Suprapubic skin (tissue), 4 donors: Measurements from ENCODE around the gene COL18A1. TPM values are rescaled to one million over a fixed set of nuclear protein-coding genes. Genes with fewer than 3 reads are reported as not detected.

Experiments
- DNase-seq, 2 donors: peaks; one replicate each; pipeline ENCODE4 v3.0.0-alpha.2; 2019; ENCODE audit warnings: low spot score in 2 of 2
- H3K27ac ChIP-seq: fragments of 200-600 bp; sonication (generic); one replicate; pipeline ENCODE4 v1.5.1; 2019
- H3K27me3 ChIP-seq: fragments of 200-600 bp; sonication (generic); one replicate; pipeline ENCODE4 v1.5.1; 2019
- H3K36me3 ChIP-seq: fragments of 200-600 bp; sonication (generic); one replicate; pipeline ENCODE4 v1.5.1; 2019
- H3K4me1 ChIP-seq: fragments of 200-600 bp; sonication (generic); one replicate; pipeline ENCODE4 v1.5.1; 2019
- H3K4me3 ChIP-seq: fragments of 200-600 bp; sonication (generic); one replicate; pipeline ENCODE4 v1.5.1; 2019; ENCODE audit warnings: mild to moderate bottlenecking
- H3K9me3 ChIP-seq: fragments of 200-600 bp; sonication (generic); one replicate; pipeline ENCODE4 v1.5.1; 2019
- CTCF ChIP-seq, 2 donors: fragments of 200-600 bp in 1 of 2; fragments of 450-650 bp in 1 of 2; sonication (generic) in 1 of 2; IDR thresholded peaks; one replicate each; pipeline ENCODE4 v1.5.1; 2016 to 2019; ENCODE audit warnings: antibody characterized with exemption in 2 of 2, mild to moderate bottlenecking in 1 of 2, moderate library complexity in 1 of 2
- EP300 ChIP-seq: sonication (generic); formaldehyde crosslinking; IDR thresholded peaks from one replicate; pipeline ENCODE4 v1.6.1; 2017; ENCODE audit warnings: antibody characterized with exemption
- POLR2A ChIP-seq, 2 donors: fragments of 450-650 bp; IDR thresholded peaks; one replicate each; pipeline ENCODE4 v1.6.1; 2017; ENCODE audit warnings: antibody characterized with exemption in 2 of 2, mild to moderate bottlenecking in 2 of 2, moderate library complexity in 2 of 2
- POLR2AphosphoS5 ChIP-seq, 3 donors: sonication (generic); formaldehyde crosslinking; IDR thresholded peaks; one replicate each; pipeline ENCODE4 v1.6.1; 2017; ENCODE audit warnings: antibody characterized with exemption in 3 of 3
- WGBS: methylation state at CpG from one replicate; pipeline ENCODE4 v1.1.5; 2018; 5-methylcytosine and 5-hydroxymethylcytosine counted together
- total RNA-seq, 4 donors: library from RNA; depleted of rRNA; stranded (reverse); fragments of >200 nt; gene quantifications; one replicate each; pipeline ENCODE4 v1.1.0, GENCODE V29; 2016

COL18A1 gene
- total RNA-seq, 4 donors from 2014 or later: 71.9 to 157 (median 101) TPM

- WGBS: no CpG with 5 or more reads among the region's 20 CpGs
- no peaks in the 10 kb centered on the region for H3K27me3 ChIP-seq
- no peaks in the 10 kb centered on the region for H3K9me3 ChIP-seq
- H3K4me1 ChIP-seq: peaks cover 5% of the 10 kb centered on the region
- no peak overlapping the region for H3K27ac ChIP-seq
- DNase-seq: peak; percentile 57 to 74
- H3K36me3 ChIP-seq: peaks cover 10% of the 10 kb centered on the region
- no peak for TF ChIP-seq POLR2AphosphoS5 (IDR thresholded peaks at IDR 0.05)
- TF ChIP-seq EP300: no peak
- TF ChIP-seq POLR2A (IDR thresholded peaks at IDR 0.05): no peak
- no peak for TF ChIP-seq CTCF (IDR thresholded peaks at IDR 0.05)
- no peak overlapping the region for H3K4me3 ChIP-seq
Observed at GRCh38 chr21:45533846-45534635, 129.1 kb downstream of the COL18A1 start.

GRCh38 chr21:45534636-45535331, 129.8 kb downstream of the COL18A1 start:
- no peak overlapping the region for H3K4me3 ChIP-seq
- H3K27ac ChIP-seq: no peak overlapping the region
- WGBS: 59% methylated on average over 9 of the region's 28 CpGs
- peaks cover 5% of the 10 kb centered on the region for H3K36me3 ChIP-seq
- no peaks in the 10 kb centered on the region for H3K9me3 ChIP-seq
- TF ChIP-seq POLR2A (IDR thresholded peaks at IDR 0.05) (no peak), EP300 (no peak), CTCF (IDR thresholded peaks at IDR 0.05) (no peak), POLR2AphosphoS5 (IDR thresholded peaks at IDR 0.05) (no peak)
- DNase-seq: peak in 1 of 2 donors; percentile 76
- no peaks in the 10 kb centered on the region for H3K27me3 ChIP-seq
- H3K4me1 ChIP-seq: peaks cover 5% of the 10 kb centered on the region

- Histone ChIP-seq H3K4me3 (no peak overlapping the region), H3K27me3 (no peaks in the 10 kb centered on the region), H3K27ac (no peak overlapping the region), H3K9me3 (no peaks in the 10 kb centered on the region), H3K36me3 (peaks cover 2% of the 10 kb centered on the region), H3K4me1 (peaks cover 5% of the 10 kb centered on the region)
- no peak for TF ChIP-seq CTCF (IDR thresholded peaks at IDR 0.05)
- TF ChIP-seq POLR2A (IDR thresholded peaks at IDR 0.05): no peak
- TF ChIP-seq EP300: no peak
- no peak for TF ChIP-seq POLR2AphosphoS5 (IDR thresholded peaks at IDR 0.05)
- peak; percentile 58 to 67 for DNase-seq
- 86% methylated on average over 7 of the region's 34 CpGs for WGBS
Observed at GRCh38 chr21:45535341-45536081, 130.5 kb downstream of the COL18A1 start.

GRCh38 chr21:45536301-45537081, 131.5 kb downstream of the COL18A1 start:
- DNase-seq: peak; percentile 53 to 73
- no peak overlapping the region for H3K27ac ChIP-seq
- 89% methylated on average over 31 of the region's 31 CpGs for WGBS

More at GRCh38 chr21:45536301-45537081, 131.5 kb downstream of the COL18A1 start:
- H3K4me3 ChIP-seq: no peak overlapping the region
- no peak for TF ChIP-seq CTCF (IDR thresholded peaks at IDR 0.05)
- TF ChIP-seq POLR2A (IDR thresholded peaks at IDR 0.05): no peak
- no peak for TF ChIP-seq POLR2AphosphoS5 (IDR thresholded peaks at IDR 0.05)
- no peak for TF ChIP-seq EP300
- no peaks in the 10 kb centered on the region for H3K36me3 ChIP-seq
- no peaks in the 10 kb centered on the region for H3K9me3 ChIP-seq
- H3K4me1 ChIP-seq: peaks cover 11% of the 10 kb centered on the region
- no peaks in the 10 kb centered on the region for H3K27me3 ChIP-seq
